NCI-H446 (cell line): ENCODE results near the gene TEX12.
"Not testable (repeated sequence)": the region's sequence is repeated elsewhere in the genome, so short reads cannot be mapped to it uniquely, and the experiment has no call there.

Experiments
- DNase-seq, 2 experiments: peaks; one replicate each; lab custom pipeline; 2025; lab: John Stamatoyannopoulos, UW

Gene TEX12

GRCh38 chr11:112163875-112164685, 3.1 kb upstream of the TEX12 start, which contains the start of gene IL18:
TSS of gene IL18 (minus strand) at chr11:112164094. CDS start at chr11:112155053, 9,041 bp downstream.
- DNase-seq: no peak

GRCh38 chr11:112165049-112165448, 2.1 kb upstream of the TEX12 start:
- DNase-seq: no peak

- no peak for DNase-seq
Observed at GRCh38 chr11:112166562-112166961, 610 bp upstream of the TEX12 start.

GRCh38 chr11:112172362-112172994, 5.3 kb downstream of the TEX12 start:
- DNase-seq: no peak

- no peak for DNase-seq
Observed at GRCh38 chr11:112173152-112173551, 6.0 kb downstream of the TEX12 start.

- DNase-seq: no peak
Observed at GRCh38 chr11:112174789-112175598, 7.8 kb downstream of the TEX12 start, which contains the start of gene BCO2. TSS of gene BCO2 (plus strand) at chr11:112175512. CDS start at chr11:112175602, 90 bp downstream.

- no peak for DNase-seq
Observed at GRCh38 chr11:112175599-112175952, 8.4 kb downstream of the TEX12 start.

- no peak for DNase-seq
Observed at GRCh38 chr11:112176077-112176476, 8.9 kb downstream of the TEX12 start.

- DNase-seq: no peak
Observed at GRCh38 chr11:112177589-112177988, 10.4 kb downstream of the TEX12 start.

GRCh38 chr11:112178428-112178827, 11.3 kb downstream of the TEX12 start:
- no peak for DNase-seq

- DNase-seq: no peak
Observed at GRCh38 chr11:112178936-112179335, 11.8 kb downstream of the TEX12 start.

- no peak for DNase-seq
Observed at GRCh38 chr11:112179601-112180000, 12.4 kb downstream of the TEX12 start.

GRCh38 chr11:112182867-112183266, 15.7 kb downstream of the TEX12 start:
- no peak for DNase-seq

- no peak for DNase-seq
Observed at GRCh38 chr11:112185883-112186282, 18.7 kb downstream of the TEX12 start.

GRCh38 chr11:112186304-112186703, 19.1 kb downstream of the TEX12 start:
- no peak for DNase-seq

- not testable (repeated sequence) for DNase-seq
Observed at GRCh38 chr11:112195113-112195512, 27.9 kb downstream of the TEX12 start.

- no peak for DNase-seq
Observed at GRCh38 chr11:112195951-112196351, 28.8 kb downstream of the TEX12 start.

GRCh38 chr11:112196519-112197087, 29.4 kb downstream of the TEX12 start:
- no peak for DNase-seq

GRCh38 chr11:112199101-112199500, 31.9 kb downstream of the TEX12 start:
- DNase-seq: not testable (repeated sequence)

GRCh38 chr11:112200252-112200651, 33.1 kb downstream of the TEX12 start:
- DNase-seq: no peak

GRCh38 chr11:112206071-112206470, 38.9 kb downstream of the TEX12 start:
- DNase-seq: no peak

GRCh38 chr11:112210890-112211289, 43.7 kb downstream of the TEX12 start:
- DNase-seq: no peak
